ENCODE data around the gene KCNQ1. TPM values are rescaled to one million over a fixed set of nuclear protein-coding genes. Genes with fewer than 3 reads are reported as not detected.

KCNQ1 gene
- total and polyA plus RNA-seq, 2 experiments from 2014 or later = 0.45 to 0.87 TPM

GRCh38 chr11:2741377-2742131 is 296.7 kb downstream of the KCNQ1 start:
- Histone ChIP-seq H3K4me1 (ENCODE audit: insufficient read depth) (no peaks in the 10 kb centered on the region), H3K9me2 (ENCODE audit: insufficient read depth) (no peaks in the 10 kb centered on the region), H2AFZ (no peak overlapping the region), H3K4me3 (no peak overlapping the region), H3K79me2 (replicated peaks; ENCODE audit: insufficient read depth) (no peaks in the 10 kb centered on the region), H3F3A (replicated peaks; ENCODE audit: low read depth) (no peaks in the 10 kb centered on the region), H3K36me3 (ENCODE audit: insufficient read depth) (no peaks in the 10 kb centered on the region), H3K27ac (ENCODE audit: low read depth) (no peak overlapping the region), H4K20me1 (replicated peaks; ENCODE audit: insufficient read depth) (no peaks in the 10 kb centered on the region), H3K4me2 (no peak overlapping the region), H3K27me3 (ENCODE audit: insufficient read depth) (peaks cover 17% of the 10 kb centered on the region)
- peaks cover 33% of the 10 kb centered on the region for H3K27me3 Mint-ChIP-seq (ENCODE audit: insufficient read depth, low read depth, poor library complexity)
- H3K36me3 Mint-ChIP-seq (ENCODE audit: low read depth) = no peaks in the 10 kb centered on the region
- H3K27ac Mint-ChIP-seq = no peak overlapping the region
- DNase-seq (ENCODE audit: low spot score) (no peak), ATAC-seq (peak; percentile 15; the same call in 2 of the 3 replicates)
- TF ChIP-seq STAT1 (IDR thresholded peaks at IDR 0.05; ENCODE audit: unreplicated experiment) (no peak), ZNF331 (CRISPR knock-in tag; IDR thresholded peaks at IDR 0.05; ENCODE audit: low read depth) (no peak), JUNB (IDR thresholded peaks at IDR 0.05; ENCODE audit: unreplicated experiment) (no peak), NANOG (IDR thresholded peaks at IDR 0.05; ENCODE audit: borderline replicate concordance) (no peak), REST (IDR thresholded peaks at IDR 0.05; ENCODE audit: unreplicated experiment) (no peak), POLR2AphosphoS5 (IDR thresholded peaks at IDR 0.05; ENCODE audit: low read depth) (no peak), ZNF114 (CRISPR knock-in tag; IDR thresholded peaks at IDR 0.05) (no peak), CREB1 (CRISPR knock-in tag; IDR thresholded peaks at IDR 0.05; ENCODE audit: low read depth) (no peak)
- TF ChIP-seq, protein P1, sequence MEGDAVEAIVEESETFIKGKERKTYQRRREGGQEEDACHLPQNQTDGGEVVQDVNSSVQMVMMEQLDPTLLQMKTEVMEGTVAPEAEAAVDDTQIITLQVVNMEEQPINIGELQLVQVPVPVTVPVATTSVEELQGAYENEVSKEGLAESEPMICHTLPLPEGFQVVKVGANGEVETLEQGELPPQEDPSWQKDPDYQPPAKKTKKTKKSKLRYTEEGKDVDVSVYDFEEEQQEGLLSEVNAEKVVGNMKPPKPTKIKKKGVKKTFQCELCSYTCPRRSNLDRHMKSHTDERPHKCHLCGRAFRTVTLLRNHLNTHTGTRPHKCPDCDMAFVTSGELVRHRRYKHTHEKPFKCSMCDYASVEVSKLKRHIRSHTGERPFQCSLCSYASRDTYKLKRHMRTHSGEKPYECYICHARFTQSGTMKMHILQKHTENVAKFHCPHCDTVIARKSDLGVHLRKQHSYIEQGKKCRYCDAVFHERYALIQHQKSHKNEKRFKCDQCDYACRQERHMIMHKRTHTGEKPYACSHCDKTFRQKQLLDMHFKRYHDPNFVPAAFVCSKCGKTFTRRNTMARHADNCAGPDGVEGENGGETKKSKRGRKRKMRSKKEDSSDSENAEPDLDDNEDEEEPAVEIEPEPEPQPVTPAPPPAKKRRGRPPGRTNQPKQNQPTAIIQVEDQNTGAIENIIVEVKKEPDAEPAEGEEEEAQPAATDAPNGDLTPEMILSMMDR (conservative IDR thresholded peaks at IDR 0.05; ENCODE audit: low read depth in 2 of 2) = no peak
- H3K4me1 Mint-ChIP-seq = no peaks in the 10 kb centered on the region; the same call in 1 of the 3 replicates
- H3K4me3 Mint-ChIP-seq = no peak overlapping the region
- H3K9me3 Mint-ChIP-seq = peaks cover 3% of the 10 kb centered on the region; the same call in 1 of the 3 replicates

DNA sequence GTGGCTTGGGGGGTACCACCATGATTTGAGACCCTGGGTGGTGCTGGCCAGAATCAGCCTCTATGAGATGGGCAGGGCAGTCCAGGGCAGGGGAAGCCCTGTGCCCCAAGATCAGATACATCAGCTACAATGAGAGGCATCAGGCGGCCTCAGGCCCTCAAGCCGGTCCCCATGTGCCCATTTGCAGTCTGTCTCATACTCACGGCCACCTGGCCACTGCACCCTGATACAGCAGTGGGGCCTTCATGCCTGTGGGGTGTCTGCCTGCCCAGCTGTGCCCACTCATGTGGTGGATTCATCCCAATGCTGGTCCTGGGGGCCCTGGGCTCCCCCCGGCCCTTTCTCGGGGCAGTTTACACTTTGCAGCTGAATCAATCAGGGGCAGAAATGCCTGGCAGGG is 297.4 kb downstream of the KCNQ1 start:
- Mint-ChIP-seq H3K27ac (no peak overlapping the region), H3K9me3 (peaks cover 3% of the 10 kb centered on the region; the same call in 1 of the 3 replicates), H3K4me1 (no peaks in the 10 kb centered on the region; the same call in 1 of the 3 replicates), H3K27me3 (ENCODE audit: insufficient read depth, low read depth, poor library complexity) (peaks cover 32% of the 10 kb centered on the region), H3K36me3 (ENCODE audit: low read depth) (no peaks in the 10 kb centered on the region), H3K4me3 (no peak overlapping the region)
- Histone ChIP-seq H3K4me2 (no peak overlapping the region), H3K4me1 (ENCODE audit: insufficient read depth) (no peaks in the 10 kb centered on the region), H3K36me3 (ENCODE audit: insufficient read depth) (no peaks in the 10 kb centered on the region), H3F3A (replicated peaks; ENCODE audit: low read depth) (no peaks in the 10 kb centered on the region), H2AFZ (no peak overlapping the region), H3K9me2 (ENCODE audit: insufficient read depth) (no peaks in the 10 kb centered on the region), H3K4me3 (no peak overlapping the region), H3K79me2 (replicated peaks; ENCODE audit: insufficient read depth) (no peaks in the 10 kb centered on the region), H4K20me1 (replicated peaks; ENCODE audit: insufficient read depth) (no peaks in the 10 kb centered on the region), H3K27ac (ENCODE audit: low read depth) (no peak overlapping the region), H3K27me3 (ENCODE audit: insufficient read depth) (peaks cover 17% of the 10 kb centered on the region)
- DNase-seq (ENCODE audit: low spot score) = no peak
- no peak for ATAC-seq
- TF ChIP-seq ZNF114 (CRISPR knock-in tag; IDR thresholded peaks at IDR 0.05) (no peak), NANOG (IDR thresholded peaks at IDR 0.05; ENCODE audit: borderline replicate concordance) (no peak)
- TF ChIP-seq, protein P2, sequence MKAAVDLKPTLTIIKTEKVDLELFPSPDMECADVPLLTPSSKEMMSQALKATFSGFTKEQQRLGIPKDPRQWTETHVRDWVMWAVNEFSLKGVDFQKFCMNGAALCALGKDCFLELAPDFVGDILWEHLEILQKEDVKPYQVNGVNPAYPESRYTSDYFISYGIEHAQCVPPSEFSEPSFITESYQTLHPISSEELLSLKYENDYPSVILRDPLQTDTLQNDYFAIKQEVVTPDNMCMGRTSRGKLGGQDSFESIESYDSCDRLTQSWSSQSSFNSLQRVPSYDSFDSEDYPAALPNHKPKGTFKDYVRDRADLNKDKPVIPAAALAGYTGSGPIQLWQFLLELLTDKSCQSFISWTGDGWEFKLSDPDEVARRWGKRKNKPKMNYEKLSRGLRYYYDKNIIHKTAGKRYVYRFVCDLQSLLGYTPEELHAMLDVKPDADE (IDR thresholded peaks at IDR 0.05) = no peak

Measured in GM23338 (cell line).